GM21619 (cell line): Measurements from ENCODE around the gene PRR5.
"Not testable (repeated sequence)": the region's sequence is repeated elsewhere in the genome, so short reads cannot be mapped to it uniquely, and the experiment has no call there.

Source experiments
- ATAC-seq: cut with Tn5 transposase; IDR thresholded peaks from one replicate; pipeline ENCODE4 v1.9.1; 2021; ENCODE audit not compliant: unreplicated experiment

The PRR5 gene

GRCh38 chr22:44672632-44673031 is 29.4 kb upstream of the PRR5 start:
- no peak for ATAC-seq

- no peak for ATAC-seq
These were observed 28.6 kb upstream of the PRR5 start for GRCh38 chr22:44673406-44673805.

GRCh38 chr22:44676066-44676440 is 26.0 kb upstream of the PRR5 start:
- not testable (repeated sequence) for ATAC-seq

GRCh38 chr22:44676441-44677352 is 25.3 kb upstream of the PRR5 start:
- no peak for ATAC-seq

- no peak for ATAC-seq
These were observed 24.6 kb upstream of the PRR5 start for GRCh38 chr22:44677353-44677840.

- ATAC-seq, result no peak
These were observed 24.0 kb upstream of the PRR5 start for GRCh38 chr22:44677871-44678555.

GRCh38 chr22:44678556-44679305 is 23.3 kb upstream of the PRR5 start:
- ATAC-seq, result no peak

GRCh38 chr22:44679306-44679647 is 22.7 kb upstream of the PRR5 start:
- ATAC-seq, result not testable (repeated sequence)

- no peak for ATAC-seq
These were observed 21.9 kb upstream of the PRR5 start for GRCh38 chr22:44680058-44680457.

- no peak for ATAC-seq
These were observed 21.5 kb upstream of the PRR5 start for GRCh38 chr22:44680481-44680894.

- no peak for ATAC-seq
These were observed 19.3 kb upstream of the PRR5 start for GRCh38 chr22:44682556-44683168.

- no peak for ATAC-seq
These were observed 18.8 kb upstream of the PRR5 start for GRCh38 chr22:44683237-44683636.

GRCh38 chr22:44683881-44684280 is 18.1 kb upstream of the PRR5 start:
- no peak for ATAC-seq

GRCh38 chr22:44684506-44685383 is 17.3 kb upstream of the PRR5 start:
- ATAC-seq, result peak; percentile 47

- no peak for ATAC-seq
These were observed 16.5 kb upstream of the PRR5 start for GRCh38 chr22:44685384-44686056.

GRCh38 chr22:44686873-44687600 is 15.0 kb upstream of the PRR5 start:
- no peak for ATAC-seq

- ATAC-seq, result no peak
These were observed 12.8 kb upstream of the PRR5 start for GRCh38 chr22:44689173-44689572.

GRCh38 chr22:44689915-44690524 is 12.0 kb upstream of the PRR5 start:
- ATAC-seq, result no peak
